Ovary (tissue), 9 donors: ENCODE results near the gene CSNK2B. TPM values are rescaled to one million over a fixed set of nuclear protein-coding genes. Genes with fewer than 3 reads are reported as not detected.
A peak's percentile ranks its signal among the peaks of the same experiment; 100 is the strongest.

Experiments
- DNase-seq, 5 donors: peaks; one replicate each; pipeline ENCODE4 v3.0.0-alpha.2; 2019 to 2020
- H3K27ac ChIP-seq, 2 donors: fragments of 200-600 bp; one replicate each; pipeline versions ENCODE4 v1.5.1 to v1.8.0; 2019 to 2022
- H3K27me3 ChIP-seq: fragments of 200-600 bp; one replicate; pipeline ENCODE4 v1.8.0; 2022
- H3K36me3 ChIP-seq: fragments of 200-600 bp; sonication (generic); one replicate; pipeline ENCODE4 v1.5.1; 2019
- H3K4me1 ChIP-seq: one replicate; pipeline ENCODE4 v1.8.1; 2013; ENCODE audit warnings: mild to moderate bottlenecking, moderate library complexity; ENCODE audit not compliant: insufficient read depth
- H3K4me3 ChIP-seq: fragments of 200-600 bp; sonication (generic); one replicate; pipeline ENCODE4 v1.5.1; 2017
- H3K9me3 ChIP-seq, 2 donors: fragments of 200-600 bp in 1 of 2; sonication (generic) in 1 of 2; one replicate each; pipeline versions ENCODE4 v1.5.1 to v1.8.1; 2013 to 2019; ENCODE audit warnings: mild to moderate bottlenecking in 1 of 2, moderate library complexity in 1 of 2
- EP300 ChIP-seq: sonication (generic); formaldehyde crosslinking; IDR thresholded peaks from one replicate; pipeline ENCODE4 v1.6.1; 2017; ENCODE audit warnings: antibody characterized with exemption
- POLR2A ChIP-seq: fragments of 450-650 bp; IDR thresholded peaks from one replicate; pipeline ENCODE4 v1.6.1; 2017; ENCODE audit warnings: antibody characterized with exemption, mild to moderate bottlenecking, moderate library complexity
- WGBS, 3 donors: extraction: QIAGEN DNeasy Blood & Tissue Kit in 1 of 3; methylation state at CpG; one replicate each; pipeline versions ENCODE4 v1.1.5 to v1.1.7; 2013 to 2017; 5-methylcytosine and 5-hydroxymethylcytosine counted together
- intact Hi-C, 4 donors: fragments of 100-400 bp; cut with DNase I; formaldehyde crosslinking; loops; one replicate each; pipeline versions ENCODE4 v1.11.0 to v1.15.1; 2022 to 2023
- polyA plus RNA-seq, 2 donors: library from polyadenylated mRNA; stranded (reverse); fragments of 200-250 nt in 1 of 2; fragments of 350-450 nt in 1 of 2; fragmentation: Illumina TruSeq in 1 of 2; extraction: RNeasy Lipid Tissue Mini Kit (QIAGEN cat#74804) in 1 of 2; gene quantifications; one replicate each; pipeline ENCODE4 v1.2.3, GENCODE V29; 2013 to 2014
- total RNA-seq, 7 donors: library from RNA; depleted of rRNA in 2 of 7; stranded (reverse); fragments of >200 nt in 2 of 7; fragmentation: NEBNext Ultra II Directional in 3 of 7; extraction: Animal tissue kit (Norgen Biotek cat#: 25700) in 3 of 7; gene quantifications; one replicate each; pipeline versions ENCODE4 v1.1.0 to v1.2.4, GENCODE V29; 2016 to 2023
- TF ChIP-seq, protein P1 (sequence below), 3 donors: fragments of 450-650 bp in 2 of 3; fragments of 200-600 bp in 1 of 3; IDR thresholded peaks; one replicate each; pipeline versions ENCODE4 v1.5.1 to v1.8.0; 2016 to 2022; ENCODE audit warnings: antibody characterized with exemption in 3 of 3, mild to moderate bottlenecking in 1 of 3
- donor health status: DM: no; HTN: no; CAD: no; lungs with moderate emphysema.
- donor health status: DM: no; HTN: no; CAD: no.
- donor health status: Bipolar disorder and iron deficiency.
- donor health status: DM: yes; HTN: yes; CAD: no.
- donor health status: DM: no; HTN: no; CAD: no.
- donor health status: DM: yes; HTN: yes; CAD: no.

Gene CSNK2B
- total and polyA plus RNA-seq, 9 donors = 120 to 258 (median 144) TPM

DNA sequence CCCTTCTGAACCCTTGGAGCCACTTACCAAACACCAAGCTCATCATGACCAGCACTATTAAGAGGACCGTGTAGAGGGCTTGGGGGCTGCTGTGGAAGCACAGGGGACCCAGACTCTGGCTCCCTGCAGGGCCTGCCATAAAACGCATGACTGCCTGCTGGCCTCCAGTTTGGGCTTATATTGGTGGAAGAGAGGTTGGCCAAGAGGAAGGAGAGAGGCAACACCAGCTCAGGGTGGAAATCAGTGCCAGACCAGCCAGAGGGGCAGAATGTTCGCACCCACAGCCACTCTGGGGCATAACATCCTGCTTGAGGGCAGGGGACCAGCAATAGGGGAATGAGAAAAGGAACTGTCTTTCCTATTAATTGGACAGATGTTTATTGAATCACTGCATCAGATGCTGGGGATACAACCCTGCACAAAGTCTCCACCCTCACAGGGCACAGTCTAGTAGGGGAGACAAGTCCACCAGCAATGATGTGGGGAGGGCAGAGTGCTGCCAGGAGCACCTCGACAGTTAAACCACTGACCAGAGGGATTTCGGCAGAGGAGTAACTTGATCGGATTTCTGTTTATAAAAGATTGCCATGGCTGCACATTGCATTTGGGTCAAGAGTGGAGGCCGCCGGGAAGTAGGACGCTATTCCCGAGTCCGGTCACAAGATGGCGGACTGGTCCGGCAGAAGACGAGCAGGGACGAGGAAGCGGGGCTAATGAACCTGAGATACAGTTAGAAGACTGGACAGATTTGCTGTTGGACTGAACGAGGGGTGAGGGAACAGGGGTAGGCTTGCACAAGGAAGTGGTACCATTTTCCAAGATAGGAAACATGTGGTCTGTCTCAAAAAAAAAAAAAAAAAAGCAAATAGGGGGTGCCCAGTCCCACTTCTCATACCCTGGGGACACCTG, 14.6 kb downstream of the CSNK2B start, which contains the start of gene LY6G5C:
LY6G5C (minus strand) TSS at position 842 of the 909 bp plus-strand sequence; CDS start at position 148, 694 bp downstream.
- 12% methylated on average over 17 of the region's 17 CpGs for WGBS, 3 donors
- peaks cover 3% of the 10 kb centered on the region for H3K4me1 ChIP-seq
- peak; percentile 77 to 87 (median 83) for DNase-seq
- H3K27ac ChIP-seq = peak within 1 kb of the TSS; percentile 71 to 73
- intact Hi-C loops = loop anchor here in 3 of 4 donors (5.0 to 10.0 kb wide), 2 partner anchors 152 to 184 kb away; partner anchors contain the start of gene NEU1 (in 2 of the 3)
- TF ChIP-seq, protein P1, sequence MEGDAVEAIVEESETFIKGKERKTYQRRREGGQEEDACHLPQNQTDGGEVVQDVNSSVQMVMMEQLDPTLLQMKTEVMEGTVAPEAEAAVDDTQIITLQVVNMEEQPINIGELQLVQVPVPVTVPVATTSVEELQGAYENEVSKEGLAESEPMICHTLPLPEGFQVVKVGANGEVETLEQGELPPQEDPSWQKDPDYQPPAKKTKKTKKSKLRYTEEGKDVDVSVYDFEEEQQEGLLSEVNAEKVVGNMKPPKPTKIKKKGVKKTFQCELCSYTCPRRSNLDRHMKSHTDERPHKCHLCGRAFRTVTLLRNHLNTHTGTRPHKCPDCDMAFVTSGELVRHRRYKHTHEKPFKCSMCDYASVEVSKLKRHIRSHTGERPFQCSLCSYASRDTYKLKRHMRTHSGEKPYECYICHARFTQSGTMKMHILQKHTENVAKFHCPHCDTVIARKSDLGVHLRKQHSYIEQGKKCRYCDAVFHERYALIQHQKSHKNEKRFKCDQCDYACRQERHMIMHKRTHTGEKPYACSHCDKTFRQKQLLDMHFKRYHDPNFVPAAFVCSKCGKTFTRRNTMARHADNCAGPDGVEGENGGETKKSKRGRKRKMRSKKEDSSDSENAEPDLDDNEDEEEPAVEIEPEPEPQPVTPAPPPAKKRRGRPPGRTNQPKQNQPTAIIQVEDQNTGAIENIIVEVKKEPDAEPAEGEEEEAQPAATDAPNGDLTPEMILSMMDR (IDR thresholded peaks at IDR 0.05) = peak in 2 of 3 donors; percentile 72 to 79
- no peak for TF ChIP-seq EP300
- no peaks in the 10 kb centered on the region for H3K36me3 ChIP-seq
- H3K9me3 ChIP-seq = no peaks in the 10 kb centered on the region
- no peaks in the 10 kb centered on the region for H3K27me3 ChIP-seq
- H3K4me3 ChIP-seq = peak within 1 kb of the TSS; percentile 48

DNA sequence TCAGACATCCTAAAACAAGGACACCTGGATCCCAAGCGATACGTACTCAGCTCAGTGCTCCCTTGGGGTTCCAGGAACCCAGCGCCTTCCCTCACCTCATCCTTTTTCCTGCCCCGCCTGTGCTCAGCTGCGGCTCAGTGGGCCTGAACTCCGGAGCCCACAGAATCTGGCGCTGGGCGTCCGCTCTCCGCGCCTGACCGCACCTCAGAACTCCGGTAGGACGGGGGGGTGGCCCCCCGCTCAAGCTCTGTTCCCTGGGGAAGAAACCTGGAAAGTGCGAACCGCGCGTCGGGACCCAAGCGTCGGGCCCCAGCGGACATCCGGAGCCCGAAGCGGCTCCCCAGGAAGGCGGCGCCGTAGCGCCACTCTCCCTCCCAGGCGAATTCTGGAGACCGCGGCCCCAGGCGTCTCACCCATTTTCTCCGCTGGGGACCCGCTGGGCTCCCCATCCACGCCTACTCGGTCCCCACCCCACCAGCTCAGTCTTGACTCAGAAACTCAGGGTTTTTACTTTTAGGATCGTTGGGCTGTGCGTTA, 15.3 kb downstream of the CSNK2B start:
- Histone ChIP-seq H3K27me3 (no peaks in the 10 kb centered on the region), H3K36me3 (no peaks in the 10 kb centered on the region), H3K4me1 (peaks cover 3% of the 10 kb centered on the region), H3K9me3 (no peaks in the 10 kb centered on the region), H3K27ac (peak overlapping the region; percentile 71 to 73), H3K4me3 (peak overlapping the region; percentile 48)
- WGBS, 3 donors = 1% methylated on average over 40 of the region's 40 CpGs
- peak in 4 of 5 donors; percentile 48 to 68 (median 60) for DNase-seq
- intact Hi-C loops = loop anchor here in 3 of 4 donors (5.0 to 10.0 kb wide), 2 partner anchors 151 to 184 kb away; partner anchors contain the start of gene NEU1 (in 2 of the 3)
- TF ChIP-seq EP300 = no peak
- TF ChIP-seq, protein P1 (IDR thresholded peaks at IDR 0.05) = peak in 1 of 3 donors; percentile 30
- TF ChIP-seq POLR2A = no peak

DNA sequence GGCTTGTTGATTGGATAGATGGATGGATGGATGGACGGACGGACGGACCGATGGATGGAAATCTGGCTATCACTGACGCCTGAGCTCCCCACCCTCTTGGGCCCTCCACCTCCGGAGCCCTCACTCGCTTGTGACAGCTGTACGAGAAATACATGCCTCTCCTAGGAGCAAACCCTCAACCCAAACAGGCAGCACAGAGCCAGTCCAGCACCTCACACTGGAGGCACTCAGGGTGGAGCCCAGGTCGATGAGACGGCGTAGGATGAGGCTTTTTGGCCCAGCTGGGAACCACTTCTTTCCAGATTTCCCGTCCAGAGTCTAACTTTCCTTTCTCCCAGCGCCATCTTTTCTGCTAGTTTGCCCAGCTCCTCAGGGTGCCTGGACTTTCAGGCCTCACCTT, 17.7 kb downstream of the CSNK2B start:
- H3K27me3 ChIP-seq = no peaks in the 10 kb centered on the region
- WGBS, 3 donors = 50 to 67% (median 62%) methylated on average over 13 of the region's 13 CpGs
- peak overlapping the region in 1 of 2 donors; percentile 3 for H3K27ac ChIP-seq
- no peak overlapping the region for H3K4me3 ChIP-seq
- no peak for TF ChIP-seq EP300
- TF ChIP-seq POLR2A = no peak
- TF ChIP-seq, protein P1 (IDR thresholded peaks at IDR 0.05) = no peak
- no peak for DNase-seq
- intact Hi-C loops = loop anchor here in 3 of 4 donors (5.0 to 10.0 kb wide), 2 partner anchors 149 to 181 kb away; partner anchors contain the start of gene NEU1 (in 2 of the 3)
- H3K9me3 ChIP-seq = no peaks in the 10 kb centered on the region
- peaks cover 3% of the 10 kb centered on the region for H3K4me1 ChIP-seq
- no peaks in the 10 kb centered on the region for H3K36me3 ChIP-seq

DNA sequence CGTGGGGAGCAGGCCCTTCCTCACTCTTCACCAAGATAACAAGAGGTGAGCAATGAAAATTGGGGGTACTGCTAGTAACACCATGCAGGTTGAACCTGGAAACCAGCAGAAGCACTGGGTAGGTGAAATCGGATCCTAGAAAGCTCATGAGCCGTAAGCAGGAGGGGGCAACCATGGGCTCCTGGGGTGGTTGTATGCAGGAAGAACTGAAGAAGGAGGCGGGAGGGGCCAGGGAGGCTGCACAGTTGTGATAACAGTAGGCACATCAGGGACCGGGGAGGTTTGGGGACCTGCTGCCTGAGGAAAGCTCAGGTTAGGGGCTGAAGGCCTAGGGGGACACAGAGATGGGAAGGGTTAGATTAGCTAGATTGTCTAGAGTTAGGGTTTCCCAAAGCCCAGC, 20.6 kb downstream of the CSNK2B start:
- intact Hi-C loops = loop anchor here in 2 of 4 donors (10.0 kb wide), 1 partner anchor 178 kb away; the partner anchor contains the start of gene NEU1 (in 2 of the 2)
- WGBS, 3 donors = 74 to 78% (median 78%) methylated on average over 5 of the region's 5 CpGs
- no peak overlapping the region for H3K27ac ChIP-seq

More for the DNA sequence above, 20.6 kb downstream of the CSNK2B start:
- no peak overlapping the region for H3K4me3 ChIP-seq
- no peak for DNase-seq
- TF ChIP-seq EP300 = no peak
- no peaks in the 10 kb centered on the region for H3K9me3 ChIP-seq
- H3K36me3 ChIP-seq = no peaks in the 10 kb centered on the region
- peaks cover 2% of the 10 kb centered on the region for H3K4me1 ChIP-seq
- no peaks in the 10 kb centered on the region for H3K27me3 ChIP-seq
